Mononuclear cell (primary cell): ENCODE measurements around the gene STAG3. TPM values are rescaled to one million over a fixed set of nuclear protein-coding genes. Genes with fewer than 3 reads are reported as not detected.
A peak's percentile ranks its signal among the peaks of the same experiment; 100 is the strongest.

Experiments used
- H3K27me3 ChIP-seq: 2 replicates; pipeline ENCODE4 v1.6.0; 2011; ENCODE audit warnings: low read length, control low read depth; ENCODE audit not compliant: insufficient read depth
- H3K4me1 ChIP-seq: 2 replicates; pipeline ENCODE4 v1.5.1; 2011; ENCODE audit warnings: mild to moderate bottlenecking, low read length, control low read depth; ENCODE audit not compliant: insufficient read depth
- H3K4me3 ChIP-seq: 2 replicates; pipeline ENCODE4 v1.5.1; 2011; ENCODE audit warnings: mild to moderate bottlenecking, low read length, moderate library complexity
- H3K9me3 ChIP-seq: 2 replicates; pipeline ENCODE4 v1.5.1; 2011; ENCODE audit warnings: low read depth, mild to moderate bottlenecking, control low read depth, low read length
- total RNA-seq: library from RNA; depleted of rRNA; stranded (reverse); fragments of >200 nt; gene quantifications from one replicate; pipeline ENCODE4 v1.2.3, GENCODE V29; 2012

STAG3 gene
- total RNA-seq, 1 donor = 6.7 TPM

- Histone ChIP-seq H3K4me3 (no peak overlapping the region), H3K4me1 (peaks cover 88% of the 10 kb centered on the region), H3K27me3 (no peaks in the 10 kb centered on the region), H3K9me3 (no peaks in the 10 kb centered on the region)
Observed at GRCh38 chr7:100152937-100153666, 24.6 kb upstream of the STAG3 start.

- H3K4me3 ChIP-seq = no peak overlapping the region
- peaks cover 88% of the 10 kb centered on the region for H3K4me1 ChIP-seq
- H3K27me3 ChIP-seq = no peaks in the 10 kb centered on the region
- no peaks in the 10 kb centered on the region for H3K9me3 ChIP-seq
Observed at GRCh38 chr7:100153708-100154535, 23.8 kb upstream of the STAG3 start.

GRCh38 chr7:100154651-100155491 lies 22.8 kb upstream of the STAG3 start:
- Histone ChIP-seq H3K27me3 (no peaks in the 10 kb centered on the region), H3K4me3 (no peak overlapping the region), H3K4me1 (peaks cover 86% of the 10 kb centered on the region), H3K9me3 (no peaks in the 10 kb centered on the region)

- Histone ChIP-seq H3K9me3 (no peaks in the 10 kb centered on the region), H3K27me3 (no peaks in the 10 kb centered on the region), H3K4me1 (peaks cover 78% of the 10 kb centered on the region), H3K4me3 (no peak overlapping the region)
Observed at GRCh38 chr7:100155553-100156317, 22.0 kb upstream of the STAG3 start.

GRCh38 chr7:100156331-100157068 lies 21.2 kb upstream of the STAG3 start:
- no peaks in the 10 kb centered on the region for H3K27me3 ChIP-seq
- peak overlapping the region; percentile 83 for H3K4me3 ChIP-seq
- no peaks in the 10 kb centered on the region for H3K9me3 ChIP-seq
- peaks cover 70% of the 10 kb centered on the region for H3K4me1 ChIP-seq

GRCh38 chr7:100157069-100157333 lies 20.7 kb upstream of the STAG3 start:
- peaks cover 65% of the 10 kb centered on the region for H3K4me1 ChIP-seq
- no peaks in the 10 kb centered on the region for H3K27me3 ChIP-seq
- peak overlapping the region; percentile 83 for H3K4me3 ChIP-seq
- H3K9me3 ChIP-seq = no peaks in the 10 kb centered on the region

- no peaks in the 10 kb centered on the region for H3K27me3 ChIP-seq
- H3K9me3 ChIP-seq = no peaks in the 10 kb centered on the region
- peak overlapping the region; percentile 83 for H3K4me3 ChIP-seq
- peaks cover 59% of the 10 kb centered on the region for H3K4me1 ChIP-seq
Observed at GRCh38 chr7:100157334-100158228, 20.1 kb upstream of the STAG3 start.

GRCh38 chr7:100158229-100159098 lies 19.3 kb upstream of the STAG3 start, which contains the start of gene TRAPPC14:
Gene TRAPPC14 (minus strand): TSS chr7:100158723. CDS start chr7:100158499, 224 bp downstream.
- no peaks in the 10 kb centered on the region for H3K9me3 ChIP-seq
- H3K4me1 ChIP-seq = peaks cover 59% of the 10 kb centered on the region
- H3K4me3 ChIP-seq = peak within 1 kb of the TSS; percentile 83
- no peaks in the 10 kb centered on the region for H3K27me3 ChIP-seq

- H3K27me3 ChIP-seq = no peaks in the 10 kb centered on the region
- peak overlapping the region; percentile 83 for H3K4me3 ChIP-seq
- H3K4me1 ChIP-seq = peaks cover 59% of the 10 kb centered on the region
- no peaks in the 10 kb centered on the region for H3K9me3 ChIP-seq
Observed at GRCh38 chr7:100159099-100159623, 18.6 kb upstream of the STAG3 start.

GRCh38 chr7:100160067-100160466 lies 17.7 kb upstream of the STAG3 start:
- peaks cover 54% of the 10 kb centered on the region for H3K4me1 ChIP-seq
- no peak overlapping the region for H3K4me3 ChIP-seq
- no peaks in the 10 kb centered on the region for H3K9me3 ChIP-seq
- no peaks in the 10 kb centered on the region for H3K27me3 ChIP-seq

GRCh38 chr7:100163006-100163531 lies 14.6 kb upstream of the STAG3 start:
- Histone ChIP-seq H3K27me3 (peaks cover 17% of the 10 kb centered on the region), H3K4me3 (no peak overlapping the region), H3K9me3 (no peaks in the 10 kb centered on the region), H3K4me1 (peaks cover 48% of the 10 kb centered on the region)

- Histone ChIP-seq H3K9me3 (no peaks in the 10 kb centered on the region), H3K4me3 (no peak overlapping the region), H3K4me1 (peaks cover 52% of the 10 kb centered on the region), H3K27me3 (peaks cover 24% of the 10 kb centered on the region)
Observed at GRCh38 chr7:100163871-100164270, 13.8 kb upstream of the STAG3 start.
